ENCODE measurements around the gene LSM11.

The LSM11 gene

GRCh38 chr5:157748760-157749461 is 5.4 kb downstream of the LSM11 start:
- H3K36me3 ChIP-seq = no peaks in the 10 kb centered on the region
- no peak for DNase-seq
- peaks cover 8% of the 10 kb centered on the region for H3K4me1 ChIP-seq
- H3K27me3 ChIP-seq = no peaks in the 10 kb centered on the region
- TF ChIP-seq CTCF (IDR thresholded peaks at IDR 0.05; ENCODE audit: low read depth, low read length) = no peak
- no peak overlapping the region for H3K4me3 ChIP-seq (ENCODE audit: low read depth, low read length)
- H3K9me3 ChIP-seq = no peaks in the 10 kb centered on the region

GRCh38 chr5:157749462-157749799 is 5.9 kb downstream of the LSM11 start:
- H3K36me3 ChIP-seq = no peaks in the 10 kb centered on the region
- peaks cover 8% of the 10 kb centered on the region for H3K4me1 ChIP-seq
- no peak overlapping the region for H3K4me3 ChIP-seq (ENCODE audit: low read depth, low read length)
- DNase-seq = no peak
- H3K27me3 ChIP-seq = no peaks in the 10 kb centered on the region
- no peak for TF ChIP-seq CTCF (IDR thresholded peaks at IDR 0.05; ENCODE audit: low read depth, low read length)
- no peaks in the 10 kb centered on the region for H3K9me3 ChIP-seq

- Histone ChIP-seq H3K4me1 (peaks cover under 1% of the 10 kb centered on the region; the same call in 1 of the 2 replicates), H3K4me3 (ENCODE audit: low read depth, low read length) (no peak overlapping the region), H3K27me3 (no peaks in the 10 kb centered on the region), H3K36me3 (peaks cover 5% of the 10 kb centered on the region), H3K9me3 (no peaks in the 10 kb centered on the region)
- no peak for TF ChIP-seq CTCF (IDR thresholded peaks at IDR 0.05; ENCODE audit: low read depth, low read length)
- no peak for DNase-seq
Observed at GRCh38 chr5:157750320-157750719, 6.8 kb downstream of the LSM11 start.

GRCh38 chr5:157756122-157756521 is 12.6 kb downstream of the LSM11 start:
- no peak for TF ChIP-seq CTCF (IDR thresholded peaks at IDR 0.05; ENCODE audit: low read depth, low read length)
- Histone ChIP-seq H3K9me3 (no peaks in the 10 kb centered on the region), H3K36me3 (peaks cover 5% of the 10 kb centered on the region), H3K4me3 (ENCODE audit: low read depth, low read length) (no peak overlapping the region), H3K27me3 (no peaks in the 10 kb centered on the region), H3K4me1 (no peaks in the 10 kb centered on the region)
- DNase-seq = no peak

- Histone ChIP-seq H3K4me3 (ENCODE audit: low read depth, low read length) (no peak overlapping the region), H3K36me3 (peaks cover 5% of the 10 kb centered on the region), H3K4me1 (no peaks in the 10 kb centered on the region), H3K9me3 (no peaks in the 10 kb centered on the region), H3K27me3 (no peaks in the 10 kb centered on the region)
- DNase-seq = no peak
- no peak for TF ChIP-seq CTCF (IDR thresholded peaks at IDR 0.05; ENCODE audit: low read depth, low read length)
Observed at GRCh38 chr5:157758706-157759105, 15.2 kb downstream of the LSM11 start.

GRCh38 chr5:157761690-157762621 is 18.4 kb downstream of the LSM11 start:
- H3K27me3 ChIP-seq = no peaks in the 10 kb centered on the region
- H3K9me3 ChIP-seq = no peaks in the 10 kb centered on the region
- no peaks in the 10 kb centered on the region for H3K36me3 ChIP-seq
- H3K4me3 ChIP-seq (ENCODE audit: low read depth, low read length) = peak overlapping the region; percentile 19
- peak; percentile 90 for TF ChIP-seq CTCF (IDR thresholded peaks at IDR 0.05; ENCODE audit: low read depth, low read length)
- peak; percentile 41 for DNase-seq
- H3K4me1 ChIP-seq = peaks cover 2% of the 10 kb centered on the region; the same call in 1 of the 2 replicates
